ENCODE results near the gene ASTN2. TPM values are rescaled to one million over a fixed set of nuclear protein-coding genes. Genes with fewer than 3 reads are reported as not detected.

ASTN2 gene
- total and polyA plus RNA-seq, 2 experiments from 2014 or later: 5.8 to 7.5 TPM

- TF ChIP-seq EZH2phosphoT487 (IDR thresholded peaks at IDR 0.05; ENCODE audit: insufficient read depth, low read depth): no peak
- no peak for TF ChIP-seq EZH2 (IDR thresholded peaks at IDR 0.05; ENCODE audit: insufficient read depth, poor library complexity, severe bottlenecking)
- WGBS, 2 experiments (ENCODE audit: low coverage in 1 of 2, low lambda C conversion rate in 2 of 2, missing lambda C conversion rate in 2 of 2): 18 to 19% methylated on average over 6 of the region's 6 CpGs
- H4K20me1 ChIP-seq (ENCODE audit: insufficient read depth): no peaks in the 10 kb centered on the region
- no peaks in the 10 kb centered on the region for H3F3A ChIP-seq (ENCODE audit: insufficient read depth)
- no peaks in the 10 kb centered on the region for H3K27me3 ChIP-seq (replicated peaks; ENCODE audit: insufficient read depth)
- in situ Hi-C loops (cut with MboI): no loop called here
- no peak overlapping the region for H3K27ac ChIP-seq
- no peaks in the 10 kb centered on the region for H3K9me3 ChIP-seq (ENCODE audit: low read depth)
- H3K36me3 ChIP-seq (ENCODE audit: low read depth): no peaks in the 10 kb centered on the region
- H3K4me3 ChIP-seq: no peak overlapping the region
- H3K4me2 ChIP-seq (ENCODE audit: unreplicated experiment): no peak overlapping the region
- no peaks in the 10 kb centered on the region for H3K79me2 ChIP-seq (ENCODE audit: insufficient read depth)
- DNase-seq: no peak
- H2AFZ ChIP-seq: no peak overlapping the region
- no peaks in the 10 kb centered on the region for H3K4me1 ChIP-seq (ENCODE audit: insufficient read depth)
- no peaks in the 10 kb centered on the region for H3K9me2 ChIP-seq (ENCODE audit: insufficient read depth)
- no peak overlapping the region for H3K9ac ChIP-seq
Observed at GRCh38 chr9:117234103-117234502, 180.8 kb downstream of the ASTN2 start.

- no peaks in the 10 kb centered on the region for H3K4me1 ChIP-seq (ENCODE audit: insufficient read depth)
- no peak for TF ChIP-seq EZH2 (IDR thresholded peaks at IDR 0.05; ENCODE audit: insufficient read depth, poor library complexity, severe bottlenecking)
- H3K27ac ChIP-seq: no peak overlapping the region
- H3K27me3 ChIP-seq (replicated peaks; ENCODE audit: insufficient read depth): no peaks in the 10 kb centered on the region
- H3K4me2 ChIP-seq (ENCODE audit: unreplicated experiment): no peak overlapping the region
- no peaks in the 10 kb centered on the region for H3K36me3 ChIP-seq (ENCODE audit: low read depth)
- DNase-seq: no peak
- no peak overlapping the region for H3K4me3 ChIP-seq
- H2AFZ ChIP-seq: no peak overlapping the region
- H3F3A ChIP-seq (ENCODE audit: insufficient read depth): no peaks in the 10 kb centered on the region
- H3K79me2 ChIP-seq (ENCODE audit: insufficient read depth): no peaks in the 10 kb centered on the region
- no peaks in the 10 kb centered on the region for H3K9me3 ChIP-seq (ENCODE audit: low read depth)
- no peaks in the 10 kb centered on the region for H3K9me2 ChIP-seq (ENCODE audit: insufficient read depth)
- no peak overlapping the region for H3K9ac ChIP-seq
- WGBS, 2 experiments (ENCODE audit: low coverage in 1 of 2, low lambda C conversion rate in 2 of 2, missing lambda C conversion rate in 2 of 2): 35 to 43% methylated on average over 4 of the region's 4 CpGs
- no peaks in the 10 kb centered on the region for H4K20me1 ChIP-seq (ENCODE audit: insufficient read depth)
- in situ Hi-C loops (cut with MboI): no loop called here
Observed at GRCh38 chr9:117233016-117233415, 181.8 kb downstream of the ASTN2 start.

- no peak overlapping the region for H2AFZ ChIP-seq
- TF ChIP-seq EZH2 (IDR thresholded peaks at IDR 0.05; ENCODE audit: insufficient read depth, poor library complexity, severe bottlenecking): no peak
- no peak for TF ChIP-seq EZH2phosphoT487 (IDR thresholded peaks at IDR 0.05; ENCODE audit: insufficient read depth, low read depth)
- H3K4me2 ChIP-seq (ENCODE audit: unreplicated experiment): no peak overlapping the region
- H3K36me3 ChIP-seq (ENCODE audit: low read depth): no peaks in the 10 kb centered on the region
- no peaks in the 10 kb centered on the region for H3F3A ChIP-seq (ENCODE audit: insufficient read depth)
- H3K4me3 ChIP-seq: no peak overlapping the region
- in situ Hi-C loops (cut with MboI): no loop called here
- H3K27me3 ChIP-seq (replicated peaks; ENCODE audit: insufficient read depth): no peaks in the 10 kb centered on the region
- no peaks in the 10 kb centered on the region for H3K9me2 ChIP-seq (ENCODE audit: insufficient read depth)
- H3K27ac ChIP-seq: no peak overlapping the region
- no peak overlapping the region for H3K9ac ChIP-seq
- H3K9me3 ChIP-seq (ENCODE audit: low read depth): no peaks in the 10 kb centered on the region
- H3K79me2 ChIP-seq (ENCODE audit: insufficient read depth): no peaks in the 10 kb centered on the region
- 42 to 47% methylated on average over 1 of the region's 1 CpG for WGBS, 2 experiments (ENCODE audit: low coverage in 1 of 2, low lambda C conversion rate in 2 of 2, missing lambda C conversion rate in 2 of 2)
- DNase-seq: no peak
- H3K4me1 ChIP-seq (ENCODE audit: insufficient read depth): no peaks in the 10 kb centered on the region
- H4K20me1 ChIP-seq (ENCODE audit: insufficient read depth): no peaks in the 10 kb centered on the region
Observed at GRCh38 chr9:117232281-117232680, 182.6 kb downstream of the ASTN2 start.

- H2AFZ ChIP-seq: no peak overlapping the region
- DNase-seq: no peak
- no peaks in the 10 kb centered on the region for H3K27me3 ChIP-seq (replicated peaks; ENCODE audit: insufficient read depth)
- no peak overlapping the region for H3K27ac ChIP-seq
- TF ChIP-seq EZH2 (IDR thresholded peaks at IDR 0.05; ENCODE audit: insufficient read depth, poor library complexity, severe bottlenecking): no peak
- TF ChIP-seq EZH2phosphoT487 (IDR thresholded peaks at IDR 0.05; ENCODE audit: insufficient read depth, low read depth): no peak
- no peaks in the 10 kb centered on the region for H3K79me2 ChIP-seq (ENCODE audit: insufficient read depth)
- no peaks in the 10 kb centered on the region for H3K9me3 ChIP-seq (ENCODE audit: low read depth)
- no peaks in the 10 kb centered on the region for H3K4me1 ChIP-seq (ENCODE audit: insufficient read depth)
- H3K9ac ChIP-seq: no peak overlapping the region
- in situ Hi-C loops (cut with MboI): no loop called here
- 2 to 4% methylated on average over 1 of the region's 1 CpG for WGBS, 2 experiments (ENCODE audit: low coverage in 1 of 2, low lambda C conversion rate in 2 of 2, missing lambda C conversion rate in 2 of 2)
- H3K9me2 ChIP-seq (ENCODE audit: insufficient read depth): no peaks in the 10 kb centered on the region
- H3K4me3 ChIP-seq: no peak overlapping the region
- no peaks in the 10 kb centered on the region for H3K36me3 ChIP-seq (ENCODE audit: low read depth)
- no peak overlapping the region for H3K4me2 ChIP-seq (ENCODE audit: unreplicated experiment)
- H3F3A ChIP-seq (ENCODE audit: insufficient read depth): no peaks in the 10 kb centered on the region
- H4K20me1 ChIP-seq (ENCODE audit: insufficient read depth): no peaks in the 10 kb centered on the region
Observed at GRCh38 chr9:117231012-117231411, 183.8 kb downstream of the ASTN2 start.

GRCh38 chr9:117224695-117225094, 190.2 kb downstream of the ASTN2 start:
- Histone ChIP-seq H3K4me2 (ENCODE audit: unreplicated experiment) (no peak overlapping the region), H4K20me1 (ENCODE audit: insufficient read depth) (no peaks in the 10 kb centered on the region), H3K79me2 (ENCODE audit: insufficient read depth) (no peaks in the 10 kb centered on the region), H3K9me3 (ENCODE audit: low read depth) (no peaks in the 10 kb centered on the region), H3F3A (ENCODE audit: insufficient read depth) (no peaks in the 10 kb centered on the region), H3K36me3 (ENCODE audit: low read depth) (no peaks in the 10 kb centered on the region), H3K27ac (no peak overlapping the region), H3K4me1 (ENCODE audit: insufficient read depth) (no peaks in the 10 kb centered on the region), H3K9ac (no peak overlapping the region), H3K9me2 (ENCODE audit: insufficient read depth) (no peaks in the 10 kb centered on the region), H3K4me3 (no peak overlapping the region), H2AFZ (no peak overlapping the region), H3K27me3 (replicated peaks; ENCODE audit: insufficient read depth) (no peaks in the 10 kb centered on the region)
- in situ Hi-C loops (cut with MboI): no loop called here
- no peak for DNase-seq
- WGBS, 2 experiments (ENCODE audit: low coverage in 1 of 2, low lambda C conversion rate in 2 of 2, missing lambda C conversion rate in 2 of 2): 6 to 8% methylated on average over 4 of the region's 4 CpGs
- TF ChIP-seq EZH2phosphoT487 (IDR thresholded peaks at IDR 0.05; ENCODE audit: insufficient read depth, low read depth) (no peak), EZH2 (IDR thresholded peaks at IDR 0.05; ENCODE audit: insufficient read depth, poor library complexity, severe bottlenecking) (no peak)

All from GM23248 (cell line).